ENCODE data around the gene KIF18B. TPM values are rescaled to one million over a fixed set of nuclear protein-coding genes. Genes with fewer than 3 reads are reported as not detected.

Gene KIF18B
- total and polyA plus RNA-seq, 2 of the 8 experiments (the other 6 are each of a cell fraction or from before 2014, with no cell fraction given), result 39.0 to 59.4 TPM

- H2BK120ac ChIP-seq (replicated peaks; ENCODE audit: low read depth, low read length), result no peak overlapping the region
- H2BK5ac ChIP-seq (ENCODE audit: low read depth, low read length), result no peak overlapping the region
- no peak overlapping the region for H3K18ac ChIP-seq (ENCODE audit: extremely low read depth, low read length)
- ChIA-PET CTCF (ENCODE audit: partially characterized antibody) (interaction anchor here (1.0 to 13.0 kb wide), 6 partner anchors 19 to 105 kb away, joined by 3 to 243 read pairs (median 4); no protein-coding TSS in a partner anchor), POLR2A (ENCODE audit: partially characterized antibody) (interaction anchor here (1.6 to 1.7 kb wide), 3 partner anchors 14 to 232 kb away, joined by 4 to 8 read pairs (median 4); partner anchors contain the start of genes EFTUD2 and HEXIM1)
- H3K56ac ChIP-seq (replicated peaks; ENCODE audit: insufficient read length, low read depth, low read length), result no peak overlapping the region
- H3K23ac ChIP-seq (ENCODE audit: insufficient read length), result no peak overlapping the region
- DNase-seq (ENCODE audit: low read depth in 1 of 2, low spot score in 2 of 2) (no peak), FAIRE-seq (no peak)
- H3K79me1 ChIP-seq (ENCODE audit: low read depth, low read length), result no peaks in the 10 kb centered on the region
- no peak overlapping the region for H2AK5ac ChIP-seq (ENCODE audit: low read depth, low read length)
- peak overlapping the region; percentile 6; the same call in 1 of the 2 replicates for H4K8ac ChIP-seq (ENCODE audit: extremely low read depth, insufficient read depth, low read length)
- H2AFZ ChIP-seq (ENCODE audit: low read length), result no peak overlapping the region
- no peak overlapping the region for H4K91ac ChIP-seq (replicated peaks; ENCODE audit: insufficient read length, low read length)
- no peak overlapping the region for H3K9ac ChIP-seq (replicated peaks in 1 of 4; ENCODE audit: extremely low read depth in 1 of 4, low read depth in 3 of 4, low read length in 3 of 4)
- no peak overlapping the region for H3K4ac ChIP-seq (replicated peaks; ENCODE audit: insufficient read length, low read depth, low read length)
- H2BK15ac ChIP-seq (ENCODE audit: low read length), result no peak overlapping the region
- no peak overlapping the region for H2BK20ac ChIP-seq (ENCODE audit: low read length)
- peaks cover 6 to 15% (median 10%) of the 10 kb centered on the region in 4 experiments for H3K4me1 ChIP-seq (replicated peaks in 1 of 4; ENCODE audit: control insufficient read depth in 3 of 4, insufficient read depth in 4 of 4, low read length in 3 of 4)
- 86% methylated on average over 10 of the region's 10 CpGs; no CpG with 5 or more reads in 1 of the 2 experiments for WGBS, 2 experiments (ENCODE audit: extremely low coverage in 1 of 2, insufficient coverage in 1 of 2, insufficient read length in 1 of 2, insufficient replicate concordance in 2 of 2, low coverage in 1 of 2, low lambda C conversion rate in 2 of 2, missing lambda C conversion rate in 1 of 2)
- H3K14ac ChIP-seq (ENCODE audit: insufficient read length), result no peak overlapping the region
- TF ChIP-seq CTCF (IDR thresholded peaks at IDR 0.05; ENCODE audit: control extremely low read depth in 1 of 3, insufficient read depth in 1 of 3, low read depth in 1 of 3, low read length in 3 of 3) (peak in 1 of 3 experiments; percentile 11; a peak in 1 of 4 replicates), RFX5 (IDR thresholded peaks at IDR 0.05; ENCODE audit: borderline replicate concordance, low read depth, low read length) (no peak), GABPA (IDR thresholded peaks at IDR 0.05; ENCODE audit: borderline replicate concordance, insufficient read depth, low read length) (no peak), CBX5 (IDR thresholded peaks at IDR 0.05; ENCODE audit: low read depth, low read length) (no peak)
- no peak overlapping the region for H3K27ac ChIP-seq (ENCODE audit: low read depth, low read length)
- no peaks in the 10 kb centered on the region; the same call in 1 of the 2 replicates for H3K23me2 ChIP-seq (ENCODE audit: low read depth, low read length)
- no peak overlapping the region for H2BK12ac ChIP-seq (ENCODE audit: low read depth, low read length)
- no peaks in the 10 kb centered on the region for H3K36me3 ChIP-seq (ENCODE audit: control insufficient read depth in 2 of 4, insufficient read depth in 4 of 4, low read length in 3 of 4)
- H3K9me3 ChIP-seq (ENCODE audit: insufficient read depth in 2 of 2, low read depth in 1 of 2, low read length in 1 of 2), result no peaks in the 10 kb centered on the region
- H3K4me3 ChIP-seq (ENCODE audit: extremely low read depth in 1 of 4, insufficient read depth in 2 of 4, low read depth in 3 of 4, low read length in 4 of 4), result no peak overlapping the region
- H3K27me3 ChIP-seq (replicated peaks in 1 of 4; ENCODE audit: control insufficient read depth in 3 of 4, extremely low read depth in 1 of 4, insufficient read depth in 3 of 4, low read length in 3 of 4), result peaks cover 0 to 15% (median 10%) of the 10 kb centered on the region in 4 experiments; a peak in 6 of 7 replicates
- H4K5ac ChIP-seq (ENCODE audit: insufficient read length, low read depth, low read length), result no peak overlapping the region
- H3K79me2 ChIP-seq (ENCODE audit: control insufficient read depth in 1 of 2, insufficient read depth in 2 of 2, low read length in 2 of 2), result no peaks in the 10 kb centered on the region
- no peak overlapping the region for H3K4me2 ChIP-seq (ENCODE audit: insufficient read depth in 1 of 2, low read depth in 2 of 2, low read length in 2 of 2)
- H4K20me1 ChIP-seq (replicated peaks in 1 of 2; ENCODE audit: control insufficient read depth in 1 of 2, insufficient read depth in 2 of 2, low read length in 2 of 2), result no peaks in the 10 kb centered on the region
Observed at GRCh38 chr17:44916781-44917241, 30.8 kb downstream of the KIF18B start.
